ENCODE results near the gene SEC14L5.
A peak's percentile ranks its signal among the peaks of the same experiment; 100 is the strongest.
"Not testable (repeated sequence)": the region's sequence is repeated elsewhere in the genome, so short reads cannot be mapped to it uniquely, and the experiment has no call there.

The SEC14L5 gene

GRCh38 chr16:4931381-4931780 is 26.7 kb upstream of the SEC14L5 start:
- DNase-seq = no peak

DNA sequence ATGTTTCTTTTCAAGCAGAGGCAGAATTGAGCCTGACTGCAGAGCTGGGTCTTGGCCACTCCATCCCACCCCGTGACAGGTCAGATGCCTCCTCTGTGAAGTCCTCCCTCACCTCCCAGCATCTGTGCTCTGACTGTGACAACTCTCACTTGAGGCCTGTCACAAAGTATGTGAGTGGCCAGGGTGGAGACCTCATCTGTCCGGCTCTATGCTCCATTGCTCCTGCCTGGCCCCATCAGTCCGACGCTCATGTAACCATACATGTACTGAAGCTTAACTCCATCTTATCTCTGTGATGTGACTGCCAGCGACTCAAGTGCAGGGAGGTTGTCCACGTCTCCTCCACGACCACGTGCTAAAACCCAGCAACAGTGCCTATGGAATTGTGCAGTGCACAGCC is 24.7 kb upstream of the SEC14L5 start:
- DNase-seq = no peak

DNA sequence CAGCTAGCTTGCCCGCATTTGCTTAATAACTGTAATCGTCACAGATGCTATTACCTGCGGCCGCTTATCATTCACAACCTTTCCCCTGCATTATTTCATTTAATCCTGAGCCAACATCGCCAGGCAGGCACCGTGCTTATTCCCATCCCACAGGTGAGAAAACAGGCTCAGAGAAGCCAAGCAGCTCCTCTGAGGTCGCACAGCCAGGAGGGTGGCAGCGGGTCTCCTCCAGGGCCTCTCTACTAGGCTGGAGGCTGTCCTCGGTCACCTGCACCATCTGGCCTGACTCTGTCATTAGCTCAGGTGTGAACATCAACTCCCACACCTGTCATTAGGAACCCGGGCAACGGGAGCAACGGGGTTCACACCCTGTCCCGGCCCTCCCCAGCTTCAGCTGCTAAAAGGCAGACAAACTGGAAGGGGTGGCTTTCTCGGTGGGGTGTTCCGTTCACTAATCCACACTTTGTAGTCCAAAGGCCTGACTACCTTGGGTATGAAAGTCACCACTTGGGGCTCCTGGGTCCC is 24.2 kb upstream of the SEC14L5 start:
- no peak for DNase-seq

DNA sequence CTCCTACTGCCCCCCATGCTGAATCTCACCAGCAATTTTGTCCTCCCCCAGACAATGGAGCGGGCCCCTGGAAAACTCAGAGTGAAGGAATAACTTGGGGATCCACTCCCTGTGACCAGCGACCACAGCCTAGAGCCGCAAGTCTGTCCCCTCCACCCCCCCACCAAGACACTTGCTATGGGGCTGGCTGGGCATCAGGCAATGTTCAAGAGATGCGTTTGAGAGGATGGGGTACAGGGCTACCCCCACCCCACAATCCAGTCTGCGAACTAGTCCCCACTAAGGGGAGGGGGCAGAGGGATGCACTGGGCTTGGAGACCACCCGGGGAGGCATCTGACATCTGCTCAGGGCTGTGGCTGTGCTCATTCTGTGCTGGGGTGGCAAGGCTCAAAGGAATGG is 23.5 kb upstream of the SEC14L5 start:
- no peak for DNase-seq

GRCh38 chr16:4935241-4935855 is 22.8 kb upstream of the SEC14L5 start:
- no peak for DNase-seq

DNA sequence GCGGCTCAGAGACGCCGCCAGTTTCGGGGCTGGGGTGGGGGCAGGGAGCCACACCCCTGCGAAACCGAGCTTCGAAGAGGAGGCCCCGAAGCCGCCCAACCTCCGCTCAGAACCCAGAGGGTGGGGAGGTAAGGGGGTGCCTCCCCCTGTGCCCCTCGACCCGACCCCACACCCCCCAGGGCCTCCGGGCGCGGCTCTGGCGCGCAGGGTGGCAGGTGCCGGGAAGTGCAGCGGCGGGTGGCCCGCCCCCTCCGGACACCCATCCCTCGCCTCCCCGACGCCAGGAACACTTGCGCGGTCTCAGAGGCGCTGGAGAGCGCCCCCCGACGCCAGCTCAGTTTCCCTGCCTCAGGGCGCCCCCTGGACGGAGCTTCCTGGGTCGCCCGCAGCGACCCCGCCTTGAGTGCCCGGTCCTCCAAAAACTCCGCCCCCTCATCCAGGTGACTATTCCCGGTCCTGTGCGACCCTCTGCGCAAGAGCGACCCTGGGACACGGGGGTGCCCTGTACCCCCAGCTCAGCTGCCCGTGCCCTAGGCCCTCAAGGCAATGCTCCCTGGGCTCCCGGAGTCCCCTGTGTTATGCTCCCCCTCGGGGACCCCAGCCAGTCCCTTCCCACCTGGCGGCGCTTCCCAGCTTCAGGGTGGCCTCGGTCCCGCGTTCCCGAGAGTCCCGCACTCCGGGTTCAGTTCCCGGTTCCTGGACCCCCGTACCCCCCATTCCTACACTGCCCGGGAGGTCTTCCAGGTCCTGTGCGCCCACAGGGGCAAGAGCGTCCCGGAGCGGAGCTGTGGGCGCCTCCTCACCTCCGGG is 21.7 kb upstream of the SEC14L5 start:
- DNase-seq = no peak

- no peak for DNase-seq
Observed at GRCh38 chr16:4936991-4937781, 20.9 kb upstream of the SEC14L5 start, which contains the start of gene PPL. Gene PPL, minus strand, starts transcription at chr16:4937148. Its CDS starts 103 bp downstream, at chr16:4937045.

DNA sequence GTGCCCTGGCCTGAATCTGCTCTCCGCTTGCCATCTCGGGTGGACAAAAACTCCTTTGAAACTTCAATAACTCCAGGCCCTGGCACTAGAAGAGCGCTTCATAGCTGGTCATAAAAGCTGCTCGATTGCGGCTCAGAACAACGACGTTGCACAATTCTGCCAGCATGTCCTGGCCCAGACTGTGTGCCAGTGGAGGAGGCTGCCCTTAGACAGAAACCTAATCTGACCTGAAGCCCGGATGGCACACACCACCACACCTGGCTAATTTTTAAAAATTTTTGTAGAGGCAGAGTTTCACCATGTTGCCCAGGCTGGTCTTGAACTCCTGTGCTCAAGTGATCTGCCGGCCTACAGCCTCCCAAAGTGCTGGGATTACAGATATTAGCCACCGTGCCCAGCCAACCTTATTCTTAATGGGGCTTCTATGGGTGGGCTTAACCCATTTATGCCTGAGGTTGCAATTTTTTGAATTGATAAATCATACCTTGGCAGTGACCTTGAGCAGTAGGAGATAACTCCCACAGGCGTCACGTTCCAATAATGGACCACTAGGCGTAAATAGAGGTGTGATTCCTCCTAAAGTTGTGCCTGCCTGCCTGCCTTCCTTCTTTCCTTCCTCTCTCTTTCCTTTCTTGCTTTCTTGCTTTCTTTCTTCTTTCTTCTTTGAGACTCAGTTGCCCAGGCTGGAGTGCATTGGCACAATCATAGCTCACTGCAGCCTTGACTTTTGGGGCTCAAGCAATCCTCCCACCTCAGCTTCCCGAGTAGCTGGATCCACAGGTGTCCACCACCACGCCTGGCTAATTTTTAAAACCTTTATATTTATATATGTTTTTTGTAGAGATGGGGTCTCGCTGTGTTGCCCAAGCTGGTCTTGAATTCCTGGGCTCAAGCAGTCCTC is 20.1 kb upstream of the SEC14L5 start:
- no peak for DNase-seq

DNA sequence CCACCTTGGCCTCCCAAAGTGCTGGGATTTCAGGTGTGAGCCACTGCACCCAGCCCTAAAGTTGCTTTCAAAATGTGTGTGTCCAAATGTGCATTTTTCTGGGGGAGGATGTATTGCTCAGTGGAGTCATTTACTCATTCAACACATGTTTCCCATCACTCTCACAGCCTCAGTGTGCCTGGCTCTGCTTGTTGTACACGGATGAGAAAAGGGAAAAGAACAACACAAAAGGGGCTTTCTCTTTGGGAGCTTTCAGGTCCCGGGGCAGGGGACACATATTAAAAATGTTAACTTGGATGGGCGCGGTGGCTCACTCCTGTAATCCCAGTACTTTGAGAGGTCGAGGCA is 19.5 kb upstream of the SEC14L5 start:
- no peak for DNase-seq

DNA sequence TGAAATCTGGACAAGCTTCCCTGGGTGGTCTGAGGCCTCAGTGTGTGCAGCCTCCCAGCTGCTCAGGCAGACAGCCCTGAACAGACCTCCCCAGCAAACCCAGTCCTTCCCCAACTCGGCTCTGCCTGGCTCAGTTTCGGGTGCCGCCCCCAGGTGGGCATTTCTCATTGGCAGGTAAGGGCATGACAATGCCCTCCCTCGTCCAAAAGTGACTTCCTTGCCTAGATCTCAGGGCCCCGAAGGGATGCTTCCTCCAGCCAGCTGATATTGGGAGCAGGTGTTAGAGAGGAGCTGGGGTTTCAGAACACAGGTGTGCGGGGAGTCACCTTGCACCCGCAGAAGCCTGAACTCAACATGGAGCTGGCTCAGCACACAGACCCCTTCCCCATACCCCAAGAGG is 17.4 kb upstream of the SEC14L5 start:
- no peak for DNase-seq

DNA sequence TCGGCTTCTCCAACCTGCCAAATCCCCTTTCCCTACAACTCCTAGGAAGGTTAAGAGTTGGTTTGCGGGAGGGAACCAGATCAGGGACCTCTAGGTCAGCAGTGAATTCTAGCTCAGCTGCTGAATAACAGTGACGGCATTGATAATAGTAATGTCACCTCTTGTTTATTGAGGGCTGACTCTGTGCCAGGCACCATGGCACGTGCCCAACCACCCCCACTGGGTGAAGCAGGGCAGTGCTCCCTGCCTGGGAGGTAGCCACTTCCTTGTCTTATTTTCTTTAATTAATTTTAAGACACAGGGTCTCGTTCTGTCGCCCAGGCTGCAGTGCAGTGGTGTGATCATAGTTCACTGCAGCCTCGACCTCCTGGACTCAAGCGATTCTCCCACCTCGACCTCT is 15.6 kb upstream of the SEC14L5 start:
- no peak for DNase-seq

DNA sequence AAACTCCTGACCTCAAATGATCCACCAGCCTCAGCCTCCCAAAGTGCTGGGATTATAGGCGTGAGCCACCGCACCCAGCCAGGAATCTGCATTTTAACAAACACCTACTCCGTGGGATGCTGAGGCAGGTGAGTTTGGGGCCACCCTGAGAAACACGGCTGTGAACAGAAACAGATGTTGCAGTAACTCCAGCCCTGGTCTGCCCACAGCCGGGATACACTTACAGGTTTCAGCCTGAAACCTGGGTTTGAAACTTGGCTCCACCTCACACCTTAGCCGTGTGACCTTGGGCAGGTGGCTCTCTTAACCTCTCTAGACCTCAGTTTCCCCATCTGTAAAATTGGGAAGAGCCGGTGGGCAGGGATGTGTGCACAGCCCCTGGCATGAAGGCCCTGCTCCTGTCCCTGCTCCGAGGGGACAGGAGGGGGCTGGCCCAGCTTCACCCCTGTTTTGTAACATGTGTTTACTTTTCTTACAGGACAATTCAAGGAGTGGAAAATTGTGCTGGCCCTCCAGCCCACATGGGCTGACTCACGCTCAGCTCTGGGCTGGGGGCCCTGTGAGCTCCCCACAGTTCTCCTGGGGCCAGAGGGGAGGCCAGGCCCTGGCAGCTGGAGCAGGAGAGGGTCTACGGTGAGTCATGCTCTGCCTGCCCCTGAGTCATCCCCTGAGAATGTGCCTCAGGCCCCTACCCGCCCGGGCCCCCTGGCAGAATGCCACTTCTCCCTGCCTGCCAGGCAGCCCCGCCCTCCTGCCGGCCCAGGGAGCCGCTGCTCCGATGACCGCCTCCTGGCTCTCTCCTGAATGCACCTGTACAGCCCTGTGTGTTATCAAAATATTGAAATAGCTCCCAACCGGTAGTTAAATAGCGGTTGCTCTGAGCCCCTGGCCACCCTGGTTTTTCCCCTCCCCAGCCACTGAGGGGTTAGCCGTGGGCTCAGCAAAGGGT is 13.5 kb upstream of the SEC14L5 start:
- DNase-seq = peak; percentile 73

- DNase-seq = no peak
Observed at GRCh38 chr16:4945560-4946502, 12.3 kb upstream of the SEC14L5 start.

- no peak for DNase-seq
Observed at GRCh38 chr16:4946917-4947316, 11.2 kb upstream of the SEC14L5 start.

DNA sequence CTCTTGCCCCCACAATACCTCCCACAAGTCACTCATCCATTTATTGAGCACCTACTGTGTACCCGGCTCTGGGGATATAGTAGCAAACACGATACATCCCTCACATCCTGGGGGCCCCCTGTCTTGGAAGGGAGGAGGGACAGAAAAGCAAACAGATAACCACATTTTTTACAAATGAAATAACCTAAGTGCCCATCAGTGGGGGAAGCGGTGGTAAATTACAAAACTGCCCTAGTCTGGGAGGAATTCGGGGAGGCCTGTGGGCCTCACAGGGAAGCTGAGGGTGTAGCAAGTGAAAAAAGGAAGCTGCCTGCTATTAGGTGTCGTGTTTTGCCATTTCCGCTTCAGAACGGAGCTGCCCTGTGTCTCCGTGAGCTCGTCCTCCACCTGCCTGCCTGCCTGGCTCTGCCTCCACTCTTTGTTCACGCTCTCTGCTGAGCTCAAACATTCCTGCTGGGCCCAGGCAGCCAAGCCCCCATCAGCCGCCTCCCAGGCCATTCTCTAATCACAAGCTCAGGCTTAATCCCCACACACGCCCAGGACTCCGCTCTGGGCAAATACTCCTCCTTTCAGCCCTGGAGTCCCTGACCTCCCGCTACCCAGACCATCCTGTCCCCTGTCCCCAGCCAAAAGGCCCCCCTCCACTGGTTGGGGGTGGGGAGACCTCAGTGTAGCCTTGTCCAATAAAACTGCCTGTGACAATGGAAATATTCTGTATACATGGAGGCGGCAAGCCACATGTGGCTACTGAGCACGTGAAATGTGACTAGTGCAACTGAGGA is 10.2 kb upstream of the SEC14L5 start:
- peak; percentile 65 for DNase-seq

- DNase-seq = no peak
Observed at GRCh38 chr16:4948903-4949766, 9.0 kb upstream of the SEC14L5 start.

DNA sequence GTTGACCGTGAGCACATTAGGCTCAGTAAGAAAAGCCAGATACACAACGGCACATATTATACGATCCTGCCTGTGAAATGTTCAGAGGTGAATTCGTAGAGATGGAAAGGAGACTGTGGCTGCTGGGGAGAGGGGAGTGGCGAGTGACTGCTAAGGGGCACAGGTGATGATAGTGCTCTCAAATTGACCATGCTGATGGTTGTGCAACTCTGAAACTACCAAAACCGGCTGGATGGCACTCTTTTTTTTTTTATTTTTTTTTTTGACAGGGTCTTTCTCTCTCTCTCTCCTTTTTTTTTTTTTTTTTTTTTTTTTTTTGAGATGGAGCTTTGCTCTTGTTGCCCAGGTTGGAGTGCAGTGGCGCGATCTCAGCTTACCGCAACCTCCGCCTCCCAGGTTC is 8.1 kb upstream of the SEC14L5 start:
- no peak for DNase-seq

DNA sequence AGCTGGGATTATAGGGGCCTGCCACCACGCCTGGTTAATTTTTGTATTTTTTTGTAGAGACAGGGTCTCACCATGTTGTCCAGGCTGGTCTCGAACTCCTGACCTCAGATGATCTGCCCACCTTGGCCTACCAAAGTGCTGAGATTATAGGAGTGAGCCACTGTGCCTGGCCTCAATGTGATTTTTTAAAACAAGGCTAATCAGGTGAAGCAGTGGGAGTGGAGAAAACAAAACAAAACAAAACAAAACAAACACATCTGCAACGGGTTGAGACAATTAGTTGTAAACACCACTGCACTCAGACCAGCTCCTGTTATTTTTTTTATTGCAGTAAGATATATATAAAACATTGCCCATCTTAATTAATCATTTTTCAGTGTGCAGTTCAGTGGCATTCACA is 6.5 kb upstream of the SEC14L5 start:
- DNase-seq = not testable (repeated sequence)

Data from SHP77 treated with DMSO at 0.1 percent for 48 hours (cell line).